22Rv1 (cell line): ENCODE data around the gene FNIP1.

Source experiments
- ZFX ChIP-seq: fragments of 450-650 bp; IDR thresholded peaks from 2 replicates; pipeline ENCODE4 v1.6.1; 2017; ENCODE audit warnings: antibody characterized with exemption, borderline replicate concordance
- TF ChIP-seq, protein P1 (sequence below): fragments of 450-650 bp; IDR thresholded peaks from 2 replicates; pipeline ENCODE4 v1.5.1; 2017; ENCODE audit warnings: mild to moderate bottlenecking

DNA sequence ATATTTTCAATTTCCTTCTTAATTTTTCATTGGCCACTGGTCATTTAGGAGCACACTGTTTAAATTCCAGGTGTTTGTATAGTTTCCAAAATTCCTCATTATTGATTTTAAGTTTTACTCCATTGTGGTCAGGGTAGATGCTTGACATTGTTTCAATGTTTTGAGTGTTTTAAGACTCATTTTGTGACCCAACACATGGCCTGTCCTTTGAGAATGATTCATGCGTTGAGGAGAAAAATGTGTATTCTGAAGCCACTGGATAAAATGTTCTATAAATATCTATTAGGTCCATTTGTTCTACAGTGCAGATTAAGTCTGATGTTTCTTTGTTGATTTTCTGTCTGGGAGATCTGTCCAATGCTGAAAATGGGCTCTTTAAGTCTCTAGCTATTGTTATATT is 24.4 kb upstream of the FNIP1 start:
- TF ChIP-seq, protein P1, sequence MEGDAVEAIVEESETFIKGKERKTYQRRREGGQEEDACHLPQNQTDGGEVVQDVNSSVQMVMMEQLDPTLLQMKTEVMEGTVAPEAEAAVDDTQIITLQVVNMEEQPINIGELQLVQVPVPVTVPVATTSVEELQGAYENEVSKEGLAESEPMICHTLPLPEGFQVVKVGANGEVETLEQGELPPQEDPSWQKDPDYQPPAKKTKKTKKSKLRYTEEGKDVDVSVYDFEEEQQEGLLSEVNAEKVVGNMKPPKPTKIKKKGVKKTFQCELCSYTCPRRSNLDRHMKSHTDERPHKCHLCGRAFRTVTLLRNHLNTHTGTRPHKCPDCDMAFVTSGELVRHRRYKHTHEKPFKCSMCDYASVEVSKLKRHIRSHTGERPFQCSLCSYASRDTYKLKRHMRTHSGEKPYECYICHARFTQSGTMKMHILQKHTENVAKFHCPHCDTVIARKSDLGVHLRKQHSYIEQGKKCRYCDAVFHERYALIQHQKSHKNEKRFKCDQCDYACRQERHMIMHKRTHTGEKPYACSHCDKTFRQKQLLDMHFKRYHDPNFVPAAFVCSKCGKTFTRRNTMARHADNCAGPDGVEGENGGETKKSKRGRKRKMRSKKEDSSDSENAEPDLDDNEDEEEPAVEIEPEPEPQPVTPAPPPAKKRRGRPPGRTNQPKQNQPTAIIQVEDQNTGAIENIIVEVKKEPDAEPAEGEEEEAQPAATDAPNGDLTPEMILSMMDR, result no peak
- no peak for TF ChIP-seq ZFX
